ENCODE results near the gene CDY1.
"Not testable (repeated sequence)": the region's sequence is repeated elsewhere in the genome, so short reads cannot be mapped to it uniquely, and the experiment has no call there.

DNA sequence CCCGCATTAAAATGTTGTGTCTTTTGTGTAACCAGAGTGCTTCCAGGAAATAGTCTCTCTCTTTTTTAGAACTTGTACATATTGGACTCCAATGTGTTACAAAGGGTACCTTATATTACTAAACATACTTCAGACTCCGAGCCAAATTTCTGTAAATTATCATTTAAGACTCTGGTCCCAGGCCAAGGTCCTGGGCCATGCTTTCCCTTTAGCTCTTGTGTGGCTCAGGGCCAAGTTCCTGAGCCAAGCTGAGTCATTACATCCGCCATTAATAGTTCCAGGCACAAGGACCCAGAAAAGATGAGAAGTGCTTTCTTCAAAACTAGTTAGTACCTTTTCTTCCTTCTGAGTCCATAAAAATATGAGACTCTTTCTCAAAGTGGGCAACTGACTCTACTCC is 4.6 kb downstream of the CDY1 start:
- TF ChIP-seq, protein P1, sequence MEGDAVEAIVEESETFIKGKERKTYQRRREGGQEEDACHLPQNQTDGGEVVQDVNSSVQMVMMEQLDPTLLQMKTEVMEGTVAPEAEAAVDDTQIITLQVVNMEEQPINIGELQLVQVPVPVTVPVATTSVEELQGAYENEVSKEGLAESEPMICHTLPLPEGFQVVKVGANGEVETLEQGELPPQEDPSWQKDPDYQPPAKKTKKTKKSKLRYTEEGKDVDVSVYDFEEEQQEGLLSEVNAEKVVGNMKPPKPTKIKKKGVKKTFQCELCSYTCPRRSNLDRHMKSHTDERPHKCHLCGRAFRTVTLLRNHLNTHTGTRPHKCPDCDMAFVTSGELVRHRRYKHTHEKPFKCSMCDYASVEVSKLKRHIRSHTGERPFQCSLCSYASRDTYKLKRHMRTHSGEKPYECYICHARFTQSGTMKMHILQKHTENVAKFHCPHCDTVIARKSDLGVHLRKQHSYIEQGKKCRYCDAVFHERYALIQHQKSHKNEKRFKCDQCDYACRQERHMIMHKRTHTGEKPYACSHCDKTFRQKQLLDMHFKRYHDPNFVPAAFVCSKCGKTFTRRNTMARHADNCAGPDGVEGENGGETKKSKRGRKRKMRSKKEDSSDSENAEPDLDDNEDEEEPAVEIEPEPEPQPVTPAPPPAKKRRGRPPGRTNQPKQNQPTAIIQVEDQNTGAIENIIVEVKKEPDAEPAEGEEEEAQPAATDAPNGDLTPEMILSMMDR (IDR thresholded peaks at IDR 0.05; ENCODE audit: low read length): not testable (repeated sequence)
- TF ChIP-seq EZH2 (IDR thresholded peaks at IDR 0.05; ENCODE audit: borderline replicate concordance, low read length): not testable (repeated sequence)
